ENCODE results near the gene TOGARAM1.

- TF ChIP-seq, protein P1, sequence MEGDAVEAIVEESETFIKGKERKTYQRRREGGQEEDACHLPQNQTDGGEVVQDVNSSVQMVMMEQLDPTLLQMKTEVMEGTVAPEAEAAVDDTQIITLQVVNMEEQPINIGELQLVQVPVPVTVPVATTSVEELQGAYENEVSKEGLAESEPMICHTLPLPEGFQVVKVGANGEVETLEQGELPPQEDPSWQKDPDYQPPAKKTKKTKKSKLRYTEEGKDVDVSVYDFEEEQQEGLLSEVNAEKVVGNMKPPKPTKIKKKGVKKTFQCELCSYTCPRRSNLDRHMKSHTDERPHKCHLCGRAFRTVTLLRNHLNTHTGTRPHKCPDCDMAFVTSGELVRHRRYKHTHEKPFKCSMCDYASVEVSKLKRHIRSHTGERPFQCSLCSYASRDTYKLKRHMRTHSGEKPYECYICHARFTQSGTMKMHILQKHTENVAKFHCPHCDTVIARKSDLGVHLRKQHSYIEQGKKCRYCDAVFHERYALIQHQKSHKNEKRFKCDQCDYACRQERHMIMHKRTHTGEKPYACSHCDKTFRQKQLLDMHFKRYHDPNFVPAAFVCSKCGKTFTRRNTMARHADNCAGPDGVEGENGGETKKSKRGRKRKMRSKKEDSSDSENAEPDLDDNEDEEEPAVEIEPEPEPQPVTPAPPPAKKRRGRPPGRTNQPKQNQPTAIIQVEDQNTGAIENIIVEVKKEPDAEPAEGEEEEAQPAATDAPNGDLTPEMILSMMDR (IDR thresholded peaks at IDR 0.05; ENCODE audit: insufficient read depth, low read length, poor library complexity, severe bottlenecking), result no peak
- TF ChIP-seq EZH2phosphoT487 (conservative IDR thresholded peaks at IDR 0.05; ENCODE audit: low read length), result no peak
These were observed 4.8 kb downstream of the TOGARAM1 start for GRCh38 chr14:44966601-44967336.
